ENCODE data around the gene CTNNA2.

Gene CTNNA2

DNA sequence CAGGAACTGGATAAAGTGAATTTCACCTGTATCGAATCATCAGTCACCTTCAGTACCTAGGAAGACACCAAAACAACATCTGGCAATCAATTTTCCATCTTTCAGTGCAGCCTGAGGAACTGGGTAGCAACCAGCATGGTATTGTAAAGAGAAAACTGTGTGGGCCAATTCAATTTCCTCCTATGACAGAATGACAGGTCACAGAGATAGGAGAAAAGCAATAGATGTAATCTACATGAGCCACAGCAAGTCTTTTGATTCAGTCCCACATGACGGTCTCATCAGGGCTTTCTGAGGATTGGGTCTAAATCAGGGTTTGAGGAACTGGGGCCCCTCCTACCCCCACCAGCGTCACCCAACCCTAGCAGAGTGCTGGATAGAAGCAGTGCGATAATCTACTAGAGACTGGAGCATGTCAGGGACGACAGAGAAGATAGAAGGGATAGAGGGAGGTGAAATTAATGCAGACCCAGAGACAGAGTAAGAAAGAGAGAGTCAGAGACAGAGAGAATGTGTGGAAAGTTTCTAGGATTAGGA lies 523.0 kb downstream of the CTNNA2 start:
- TF ChIP-seq EGR1 (IDR thresholded peaks at IDR 0.05), result no peak
- no peak for TF ChIP-seq MAX (IDR thresholded peaks at IDR 0.05)
- no peak for TF ChIP-seq EP300 (IDR thresholded peaks at IDR 0.05; ENCODE audit: borderline replicate concordance)

- TF ChIP-seq MAX (IDR thresholded peaks at IDR 0.05) (no peak), TEAD4 (IDR thresholded peaks at IDR 0.05) (no peak), EP300 (IDR thresholded peaks at IDR 0.05; ENCODE audit: borderline replicate concordance) (no peak), EGR1 (IDR thresholded peaks at IDR 0.05) (no peak), TCF12 (IDR thresholded peaks at IDR 0.05; ENCODE audit: low read depth) (no peak), ZBTB7A (IDR thresholded peaks at IDR 0.05; ENCODE audit: low read depth) (no peak), CREB1 (IDR thresholded peaks at IDR 0.05; ENCODE audit: low read depth) (no peak), FOXM1 (IDR thresholded peaks at IDR 0.05; ENCODE audit: borderline replicate concordance, low read depth) (no peak), NFIC (IDR thresholded peaks at IDR 0.05) (no peak), YY1 (IDR thresholded peaks at IDR 0.05; ENCODE audit: low read depth) (no peak)
- TF ChIP-seq, protein P1, sequence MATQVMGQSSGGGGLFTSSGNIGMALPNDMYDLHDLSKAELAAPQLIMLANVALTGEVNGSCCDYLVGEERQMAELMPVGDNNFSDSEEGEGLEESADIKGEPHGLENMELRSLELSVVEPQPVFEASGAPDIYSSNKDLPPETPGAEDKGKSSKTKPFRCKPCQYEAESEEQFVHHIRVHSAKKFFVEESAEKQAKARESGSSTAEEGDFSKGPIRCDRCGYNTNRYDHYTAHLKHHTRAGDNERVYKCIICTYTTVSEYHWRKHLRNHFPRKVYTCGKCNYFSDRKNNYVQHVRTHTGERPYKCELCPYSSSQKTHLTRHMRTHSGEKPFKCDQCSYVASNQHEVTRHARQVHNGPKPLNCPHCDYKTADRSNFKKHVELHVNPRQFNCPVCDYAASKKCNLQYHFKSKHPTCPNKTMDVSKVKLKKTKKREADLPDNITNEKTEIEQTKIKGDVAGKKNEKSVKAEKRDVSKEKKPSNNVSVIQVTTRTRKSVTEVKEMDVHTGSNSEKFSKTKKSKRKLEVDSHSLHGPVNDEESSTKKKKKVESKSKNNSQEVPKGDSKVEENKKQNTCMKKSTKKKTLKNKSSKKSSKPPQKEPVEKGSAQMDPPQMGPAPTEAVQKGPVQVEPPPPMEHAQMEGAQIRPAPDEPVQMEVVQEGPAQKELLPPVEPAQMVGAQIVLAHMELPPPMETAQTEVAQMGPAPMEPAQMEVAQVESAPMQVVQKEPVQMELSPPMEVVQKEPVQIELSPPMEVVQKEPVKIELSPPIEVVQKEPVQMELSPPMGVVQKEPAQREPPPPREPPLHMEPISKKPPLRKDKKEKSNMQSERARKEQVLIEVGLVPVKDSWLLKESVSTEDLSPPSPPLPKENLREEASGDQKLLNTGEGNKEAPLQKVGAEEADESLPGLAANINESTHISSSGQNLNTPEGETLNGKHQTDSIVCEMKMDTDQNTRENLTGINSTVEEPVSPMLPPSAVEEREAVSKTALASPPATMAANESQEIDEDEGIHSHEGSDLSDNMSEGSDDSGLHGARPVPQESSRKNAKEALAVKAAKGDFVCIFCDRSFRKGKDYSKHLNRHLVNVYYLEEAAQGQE (IDR thresholded peaks at IDR 0.05; ENCODE audit: low read depth), result no peak
- TF ChIP-seq, protein P2, sequence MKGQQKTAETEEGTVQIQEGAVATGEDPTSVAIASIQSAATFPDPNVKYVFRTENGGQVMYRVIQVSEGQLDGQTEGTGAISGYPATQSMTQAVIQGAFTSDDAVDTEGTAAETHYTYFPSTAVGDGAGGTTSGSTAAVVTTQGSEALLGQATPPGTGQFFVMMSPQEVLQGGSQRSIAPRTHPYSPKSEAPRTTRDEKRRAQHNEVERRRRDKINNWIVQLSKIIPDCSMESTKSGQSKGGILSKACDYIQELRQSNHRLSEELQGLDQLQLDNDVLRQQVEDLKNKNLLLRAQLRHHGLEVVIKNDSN (IDR thresholded peaks at IDR 0.05), result no peak
These were observed 524.5 kb downstream of the CTNNA2 start for GRCh38 chr2:80037310-80037709.

- TF ChIP-seq MAX (IDR thresholded peaks at IDR 0.05) (no peak), TCF12 (IDR thresholded peaks at IDR 0.05; ENCODE audit: low read depth) (no peak), FOXM1 (IDR thresholded peaks at IDR 0.05; ENCODE audit: borderline replicate concordance, low read depth) (no peak), EGR1 (IDR thresholded peaks at IDR 0.05) (no peak), YY1 (IDR thresholded peaks at IDR 0.05; ENCODE audit: low read depth) (no peak), RAD21 (IDR thresholded peaks at IDR 0.05; ENCODE audit: low read depth) (no peak), TAF1 (IDR thresholded peaks at IDR 0.05; ENCODE audit: low read depth) (no peak), TEAD4 (IDR thresholded peaks at IDR 0.05) (no peak), CREB1 (IDR thresholded peaks at IDR 0.05; ENCODE audit: low read depth) (no peak), NFIC (IDR thresholded peaks at IDR 0.05) (no peak)
- TF ChIP-seq, protein P1 (IDR thresholded peaks at IDR 0.05; ENCODE audit: low read depth), result no peak
- TF ChIP-seq, protein P2 (IDR thresholded peaks at IDR 0.05), result no peak
These were observed 527.4 kb downstream of the CTNNA2 start for GRCh38 chr2:80040226-80040625.

GRCh38 chr2:80042635-80043034 lies 529.8 kb downstream of the CTNNA2 start:
- TF ChIP-seq TCF12 (IDR thresholded peaks at IDR 0.05; ENCODE audit: low read depth), result no peak
- TF ChIP-seq, protein P1 (IDR thresholded peaks at IDR 0.05; ENCODE audit: low read depth), result no peak
- TF ChIP-seq EGR1 (IDR thresholded peaks at IDR 0.05), result no peak
- no peak for TF ChIP-seq YY1 (IDR thresholded peaks at IDR 0.05; ENCODE audit: low read depth)
- TF ChIP-seq ZBTB7A (IDR thresholded peaks at IDR 0.05; ENCODE audit: low read depth), result no peak
- TF ChIP-seq TAF1 (IDR thresholded peaks at IDR 0.05; ENCODE audit: low read depth), result no peak
- TF ChIP-seq CEBPB (IDR thresholded peaks at IDR 0.05), result no peak
- TF ChIP-seq FOXM1 (IDR thresholded peaks at IDR 0.05; ENCODE audit: borderline replicate concordance, low read depth), result no peak
- no peak for TF ChIP-seq EP300 (IDR thresholded peaks at IDR 0.05; ENCODE audit: borderline replicate concordance)
- TF ChIP-seq, protein P2 (IDR thresholded peaks at IDR 0.05), result no peak
- TF ChIP-seq CREB1 (IDR thresholded peaks at IDR 0.05; ENCODE audit: low read depth), result no peak
- no peak for TF ChIP-seq MAX (IDR thresholded peaks at IDR 0.05)
- TF ChIP-seq RAD21 (IDR thresholded peaks at IDR 0.05; ENCODE audit: low read depth), result no peak
- TF ChIP-seq TEAD4 (IDR thresholded peaks at IDR 0.05), result no peak
- no peak for TF ChIP-seq NFIC (IDR thresholded peaks at IDR 0.05)
